Measurements from ENCODE around the gene ANGPTL1.

GRCh38 chr1:178916448-178917174 is 45.7 kb upstream of the ANGPTL1 start:
- TF ChIP-seq EGR1 (IDR thresholded peaks at IDR 0.05; ENCODE audit: low read depth in 2 of 2) = no peak
- TF ChIP-seq CTCF (IDR thresholded peaks at IDR 0.05; ENCODE audit: low read depth, low read length, missing input control) = no peak
- TF ChIP-seq REST (IDR thresholded peaks at IDR 0.05) = no peak
- no peak for TF ChIP-seq RAD21 (IDR thresholded peaks at IDR 0.05)
- TF ChIP-seq MAX (IDR thresholded peaks at IDR 0.05) = no peak
- TF ChIP-seq NR2F2 (IDR thresholded peaks at IDR 0.05) = no peak
- no peak for TF ChIP-seq JUND (IDR thresholded peaks at IDR 0.05)
